GM19351 (cell line): ENCODE results near the gene CRB2.

Experiments used
- ATAC-seq: cut with Tn5 transposase; IDR thresholded peaks from one replicate; pipeline ENCODE4 v1.9.1; 2021; ENCODE audit warnings: mild to moderate bottlenecking, moderate library complexity; ENCODE audit not compliant: unreplicated experiment

Gene CRB2

GRCh38 chr9:123346826-123347225 lies 9.2 kb upstream of the CRB2 start:
- ATAC-seq = no peak

- no peak for ATAC-seq
Observed at GRCh38 chr9:123347289-123348060, 8.5 kb upstream of the CRB2 start.

GRCh38 chr9:123348317-123348992 lies 7.5 kb upstream of the CRB2 start:
- ATAC-seq = no peak

DNA sequence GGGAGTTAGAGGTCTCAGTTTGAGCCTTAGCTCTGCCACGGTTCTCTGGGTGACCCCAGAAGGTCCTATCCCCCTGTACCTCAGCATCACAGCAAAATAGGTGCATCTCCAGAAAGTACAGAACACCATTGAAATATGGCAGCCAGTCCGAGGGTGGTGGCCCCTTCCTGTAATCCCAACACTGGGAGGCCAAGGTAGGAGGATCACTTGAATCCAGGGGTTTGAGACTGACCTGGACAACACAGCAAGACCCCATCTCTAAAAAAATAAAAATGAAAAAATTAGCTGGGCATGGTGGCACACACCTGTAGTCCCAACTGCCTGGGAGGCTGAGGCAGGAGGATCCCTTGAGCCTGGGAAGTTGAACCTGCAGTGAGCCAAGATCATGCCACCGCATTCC lies 7.0 kb upstream of the CRB2 start:
- ATAC-seq = no peak

DNA sequence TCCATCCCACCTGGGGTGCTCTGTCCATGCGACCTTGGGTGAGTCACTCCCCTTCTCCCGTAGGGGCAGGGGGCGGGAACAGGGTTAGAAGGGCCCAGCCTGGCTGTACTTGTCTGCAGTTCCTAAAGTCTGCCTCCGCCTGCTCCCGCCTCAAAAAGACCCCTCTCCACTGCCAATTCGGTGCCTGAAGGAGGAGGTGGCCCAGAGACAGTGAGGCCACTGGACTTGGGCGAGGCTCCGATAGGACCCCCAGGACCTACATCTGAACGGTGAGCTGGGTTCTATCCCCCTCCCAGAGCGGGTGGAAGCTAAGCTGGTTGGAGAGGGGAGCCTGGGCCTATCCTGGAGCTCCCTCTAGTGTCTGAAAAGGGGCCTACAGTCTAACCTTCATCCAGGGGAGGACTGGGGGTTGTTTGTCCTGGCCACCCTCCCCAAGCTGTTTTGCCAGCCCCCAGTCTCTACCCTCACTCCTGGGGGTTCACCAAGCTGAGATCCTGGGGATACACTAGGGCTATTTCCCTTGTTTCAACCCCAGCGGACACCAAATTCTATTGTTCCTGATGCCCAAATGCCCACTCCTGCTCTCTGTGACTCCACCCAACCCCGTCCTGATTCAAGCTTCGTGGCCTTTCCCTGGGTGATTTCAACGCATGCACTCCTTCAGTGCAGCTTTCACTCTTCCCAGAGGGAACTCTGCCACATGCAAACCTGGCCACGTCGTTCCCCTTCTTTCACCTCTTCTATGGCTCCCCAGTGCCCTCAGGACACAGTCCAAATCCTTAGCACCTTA lies 6.1 kb upstream of the CRB2 start:
- peak; percentile 78 for ATAC-seq

- ATAC-seq = no peak
Observed at GRCh38 chr9:123350590-123351310, 5.2 kb upstream of the CRB2 start.

DNA sequence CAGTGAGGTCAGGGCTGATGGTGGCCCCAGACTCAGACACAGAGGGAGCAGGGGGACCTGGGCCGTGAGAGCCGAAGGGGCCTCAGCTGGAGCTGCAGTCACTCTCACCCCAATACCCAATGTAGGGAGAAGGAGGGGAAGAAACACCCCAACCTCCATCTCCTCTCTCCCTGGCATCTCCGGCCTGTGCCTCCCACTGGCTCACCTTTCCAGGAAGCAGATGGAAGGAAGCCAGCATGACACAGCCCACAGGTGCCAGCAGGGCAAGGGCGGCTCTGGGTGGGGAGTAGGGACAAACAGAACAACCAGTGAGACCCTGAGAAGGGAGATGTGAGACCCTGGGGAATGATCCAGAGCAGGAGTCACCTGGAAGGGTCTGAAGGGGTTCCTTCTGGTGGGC lies 3.0 kb upstream of the CRB2 start:
- ATAC-seq = no peak

DNA sequence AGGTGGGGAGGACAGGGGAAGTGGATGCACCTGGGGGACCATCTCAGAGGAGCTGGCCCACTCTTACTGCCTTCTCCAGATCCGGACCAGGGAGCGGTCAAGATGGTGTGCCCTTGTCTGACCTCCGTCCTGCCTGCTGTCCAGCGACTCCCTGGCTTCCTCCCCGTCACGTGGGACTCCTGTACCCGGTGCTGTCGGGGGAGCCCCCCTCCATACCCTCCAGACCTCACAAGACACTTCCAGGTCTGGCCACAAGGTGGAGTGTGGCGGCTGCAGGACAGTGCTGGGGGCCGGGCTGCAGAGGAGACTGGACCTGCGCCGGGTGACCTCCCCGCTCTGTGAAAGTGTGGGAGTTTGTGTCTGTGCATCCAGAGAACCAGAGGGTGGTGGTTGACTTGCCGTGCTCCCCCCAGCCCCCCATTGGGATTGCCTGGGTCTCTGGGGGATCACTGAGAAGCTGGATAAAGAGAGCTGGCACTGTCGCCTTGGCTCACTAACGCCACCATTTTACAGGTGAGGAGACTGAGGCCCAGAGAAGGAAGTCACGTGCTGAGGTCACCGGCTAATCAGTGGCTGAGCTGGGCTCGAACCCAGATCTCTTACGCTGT lies 1.9 kb upstream of the CRB2 start:
- peak; percentile 69 for ATAC-seq

DNA sequence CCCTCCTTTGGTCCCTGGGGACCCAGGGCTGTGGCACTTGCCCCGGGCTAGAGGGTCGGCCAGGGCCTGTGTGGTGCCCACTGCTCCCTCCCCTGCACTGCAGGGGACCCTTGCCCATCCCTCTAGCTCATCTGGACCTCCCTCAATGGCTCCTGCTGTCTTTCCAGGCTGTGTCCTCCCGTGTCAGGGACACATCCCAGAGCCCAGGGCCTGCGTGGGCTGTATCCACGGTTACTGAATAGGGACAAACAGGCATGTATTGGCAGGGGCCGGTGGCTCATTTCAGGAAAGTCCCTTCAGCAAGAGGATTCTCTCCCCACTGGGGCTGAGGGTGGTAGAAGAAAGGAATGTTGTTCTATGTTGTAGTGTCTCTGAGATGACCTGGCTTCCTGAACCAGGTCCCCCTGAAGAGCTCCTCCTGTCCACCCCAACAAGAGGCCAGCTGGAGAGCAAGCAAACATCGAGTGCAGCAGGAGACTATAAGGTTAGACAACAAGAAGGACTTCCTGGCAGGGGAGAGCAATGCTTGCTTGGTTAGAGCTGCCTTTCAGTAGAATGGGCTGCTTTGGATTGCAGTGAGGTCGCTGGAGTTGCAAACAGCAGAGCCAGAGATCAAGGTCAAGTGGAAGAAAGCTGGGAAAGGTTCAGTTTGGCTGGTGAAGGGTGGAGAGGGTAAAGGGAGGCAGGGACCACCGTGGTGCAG lies 1.0 kb upstream of the CRB2 start:
- no peak for ATAC-seq

- no peak for ATAC-seq
Observed at GRCh38 chr9:123356851-123357742, 1.1 kb downstream of the CRB2 start.

- ATAC-seq = no peak
Observed at GRCh38 chr9:123357743-123358059, 1.7 kb downstream of the CRB2 start.

GRCh38 chr9:123358181-123358905 lies 2.3 kb downstream of the CRB2 start:
- ATAC-seq = no peak

GRCh38 chr9:123359106-123359505 lies 3.1 kb downstream of the CRB2 start:
- ATAC-seq = no peak

- no peak for ATAC-seq
Observed at GRCh38 chr9:123359546-123359945, 3.5 kb downstream of the CRB2 start.

GRCh38 chr9:123360161-123361085 lies 4.4 kb downstream of the CRB2 start:
- no peak for ATAC-seq

DNA sequence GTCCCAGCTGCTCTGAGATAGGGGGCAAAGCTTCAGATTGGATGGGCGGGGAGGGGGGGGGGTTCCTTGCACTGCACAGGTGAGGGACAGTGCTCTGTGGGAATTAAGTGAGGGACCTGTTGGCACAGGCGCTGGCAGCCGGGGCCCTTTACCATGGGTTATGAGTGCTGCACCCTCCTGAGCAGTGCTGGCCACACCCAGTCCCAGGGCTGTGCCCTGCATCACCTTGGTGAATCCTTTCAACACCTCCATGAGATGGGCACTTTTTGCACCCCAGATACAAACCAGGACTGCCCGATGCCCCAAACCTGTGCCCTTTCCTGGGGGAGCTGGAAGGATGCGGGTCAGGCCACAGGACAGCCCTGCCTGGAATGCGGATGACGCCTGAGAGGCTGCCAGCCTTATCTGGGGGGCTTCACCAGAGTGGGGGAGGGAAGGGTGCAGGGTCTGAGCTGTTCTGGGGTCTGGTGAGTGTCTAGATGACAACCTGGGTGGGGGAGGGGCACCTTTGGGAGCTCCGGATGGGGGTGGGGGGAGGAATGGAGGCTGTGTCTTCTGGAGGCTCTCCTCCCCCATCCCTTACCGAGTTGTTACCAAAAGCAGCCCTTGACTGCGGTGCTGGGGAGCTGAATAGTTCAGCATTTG lies 5.2 kb downstream of the CRB2 start:
- no peak for ATAC-seq
